Adrenal gland (tissue), 5 donors: ENCODE measurements around the gene SMAP2.

ENCODE experiments used
- CTCF ChIP-seq, 6 experiments: fragments of 450-650 bp in 4 of 6; fragments of 200-600 bp in 2 of 6; sonication (generic) in 1 of 6; IDR thresholded peaks; 1 replicate in 5 of 6; 2 replicates in 1 of 6; pipeline versions ENCODE4 v1.5.1 to v1.8.0; 2016 to 2021; ENCODE audit warnings: antibody characterized with exemption in 6 of 6, mild to moderate bottlenecking in 2 of 6, moderate library complexity in 1 of 6
- POLR2A ChIP-seq, 2 donors: fragments of 450-650 bp; IDR thresholded peaks; one replicate each; pipeline ENCODE4 v1.6.1; 2017; ENCODE audit warnings: antibody characterized with exemption in 2 of 2, mild to moderate bottlenecking in 2 of 2, moderate library complexity in 1 of 2
- donor health status: DM: no; HTN: no; CAD: no.

GRCh38 chr1:40438391-40439015 is 65.0 kb downstream of the SMAP2 start:
- TF ChIP-seq CTCF (IDR thresholded peaks at IDR 0.05) (peak; percentile 33 to 60 (median 48)), POLR2A (IDR thresholded peaks at IDR 0.05) (no peak)
